GM19035 (cell line): ENCODE data around the gene ZNF680.
"Not testable (repeated sequence)": the region's sequence is repeated elsewhere in the genome, so short reads cannot be mapped to it uniquely, and the experiment has no call there.

Experiments used
- ATAC-seq: cut with Tn5 transposase; IDR thresholded peaks from one replicate; pipeline ENCODE4 v1.9.1; 2021; ENCODE audit not compliant: unreplicated experiment

The ZNF680 gene

DNA sequence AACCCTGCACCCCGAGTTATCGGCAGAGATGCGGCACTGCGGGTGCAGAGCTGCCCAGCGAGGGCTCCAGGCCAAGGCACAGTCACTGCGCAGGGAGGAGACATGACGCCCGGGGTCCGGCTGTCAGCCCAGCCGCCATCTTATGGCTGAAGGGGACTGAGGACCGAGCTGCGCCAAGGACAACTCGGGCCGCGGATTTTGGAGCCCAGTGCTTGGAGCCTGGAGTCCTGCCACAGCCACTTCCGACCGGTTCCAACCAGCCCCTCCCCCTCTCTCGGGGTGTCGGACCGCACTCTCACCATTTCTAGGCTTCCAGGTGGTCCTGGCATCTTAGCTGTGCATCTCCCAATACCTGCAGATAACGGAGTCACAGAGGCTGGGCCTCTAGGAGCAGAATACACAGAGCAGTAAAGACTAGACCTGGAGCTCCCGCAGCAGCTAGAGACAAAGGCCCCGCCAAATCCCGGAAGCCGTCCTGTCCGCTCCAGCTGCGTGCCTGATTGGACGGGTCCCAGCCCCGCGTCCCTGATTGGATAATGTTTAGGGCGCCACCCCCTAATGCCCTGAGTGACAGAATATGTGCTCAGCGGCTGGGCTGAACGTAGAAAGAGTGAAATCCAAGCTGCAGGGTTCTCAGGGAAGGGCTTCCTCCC lies at the start of gene ZNF680:
ZNF680 (minus strand) TSS at position 446 of the 653 bp plus-strand sequence; CDS start at position 329, 117 bp downstream.
- ATAC-seq, result peak; percentile 99

DNA sequence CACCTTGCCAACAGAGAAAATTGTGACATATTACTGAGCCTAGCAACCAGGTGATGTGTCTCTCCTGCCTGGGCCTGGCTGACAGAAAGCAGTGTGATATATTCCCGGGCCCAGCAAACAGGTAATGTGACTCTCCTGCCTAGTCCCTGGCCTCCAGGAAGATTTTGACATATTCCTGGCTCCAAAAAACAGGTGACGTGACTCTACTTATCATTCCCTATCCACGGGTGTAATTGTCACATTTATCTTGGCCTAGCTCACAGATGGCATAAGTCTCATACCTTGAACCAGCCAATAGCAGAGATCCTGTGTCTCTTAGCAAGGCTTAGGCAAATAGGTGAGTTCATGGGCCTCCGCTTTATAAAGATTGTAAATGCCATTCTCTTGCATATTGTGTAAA lies 49.6 kb upstream of the ZNF680 start:
- no peak for ATAC-seq

DNA sequence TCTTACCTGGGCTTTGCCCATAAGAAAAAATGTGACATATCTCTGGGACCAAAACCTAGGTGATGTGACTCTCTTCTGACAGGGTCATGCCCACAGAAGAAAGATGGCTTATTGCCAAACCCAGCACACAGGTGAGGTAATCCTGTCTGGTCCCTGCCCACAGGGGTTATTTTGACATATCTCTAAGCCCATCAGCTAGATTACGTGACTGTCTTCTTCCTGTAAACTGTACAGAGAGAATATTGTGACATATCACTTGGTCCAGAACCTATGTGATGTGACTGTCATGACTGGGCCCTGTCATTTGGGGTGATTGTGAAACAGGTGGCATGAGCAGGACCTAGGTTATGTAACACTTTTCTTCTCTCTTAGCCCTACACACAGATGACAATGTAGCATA lies 48.8 kb upstream of the ZNF680 start:
- ATAC-seq, result no peak

DNA sequence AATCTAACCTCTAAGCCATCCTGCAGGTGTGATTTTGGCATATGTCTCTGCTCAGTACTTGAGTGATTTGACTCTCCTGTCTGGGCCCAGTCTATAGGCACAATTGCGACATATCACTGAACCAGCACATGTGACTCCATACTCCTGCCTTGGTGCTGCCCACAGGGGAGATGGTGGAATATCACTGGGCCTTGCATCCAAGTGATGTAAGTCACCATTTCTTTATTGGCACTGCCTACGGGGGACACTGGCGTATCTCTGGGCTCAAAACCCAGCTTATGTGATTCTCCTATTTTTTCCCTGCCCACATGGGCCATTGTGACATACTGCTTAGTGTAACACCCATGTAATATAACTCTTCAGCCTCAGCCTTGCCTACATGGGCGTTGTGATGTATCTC lies 48.1 kb upstream of the ZNF680 start:
- ATAC-seq, result no peak

DNA sequence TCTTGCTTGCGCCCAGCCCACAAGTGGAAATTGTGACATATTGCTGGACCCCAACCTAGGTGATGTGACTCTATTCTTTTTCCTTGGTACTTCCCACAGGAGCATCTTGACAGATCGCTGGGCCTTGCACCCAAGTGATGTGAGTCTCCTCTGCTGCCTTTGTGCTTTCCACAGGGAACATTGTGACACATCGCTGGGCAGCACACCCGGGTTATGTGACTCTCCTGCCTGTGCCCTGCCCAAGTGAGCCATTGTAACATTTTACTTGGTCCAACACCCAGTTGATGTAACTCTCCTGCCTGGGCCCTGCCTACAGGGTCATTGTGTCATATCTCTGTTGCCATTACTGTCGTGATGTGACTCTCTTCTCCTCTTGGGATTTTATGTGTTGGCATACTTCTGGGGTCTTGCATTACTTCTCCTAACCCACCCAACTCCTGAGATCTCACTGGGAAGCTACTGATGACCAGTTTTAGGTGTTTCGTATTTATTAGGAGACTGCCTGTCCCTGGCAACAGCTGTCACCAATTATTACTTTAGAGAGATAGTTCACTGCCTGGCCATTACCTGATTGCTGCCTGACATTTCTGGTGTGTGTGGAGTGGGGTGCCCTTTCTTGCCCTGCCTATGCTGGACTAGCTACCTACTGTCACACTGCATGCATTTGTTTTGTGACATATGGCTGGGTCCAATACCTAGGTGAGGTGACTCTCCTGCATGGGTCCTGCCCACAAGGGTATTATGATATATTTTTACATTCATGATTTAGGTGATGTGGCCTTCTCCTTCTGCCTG lies 45.4 kb upstream of the ZNF680 start:
- no peak for ATAC-seq

DNA sequence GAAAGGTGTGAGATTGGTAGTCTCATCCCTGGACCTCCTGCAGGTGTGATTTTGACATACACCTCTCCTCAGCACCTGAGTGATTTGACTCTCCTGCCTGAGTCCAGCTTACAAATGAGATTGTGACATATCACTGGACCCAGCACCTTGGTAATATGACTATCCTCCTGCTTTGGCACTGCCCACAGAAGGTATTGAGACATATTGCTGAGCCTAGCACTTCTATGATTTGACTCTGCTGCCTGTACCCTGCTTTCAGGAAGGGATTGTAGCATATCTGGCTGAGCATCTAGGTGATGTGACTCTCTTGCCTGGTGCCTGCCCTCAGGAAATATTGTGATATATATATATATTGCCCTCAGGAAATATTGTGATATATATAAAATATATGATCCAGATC lies 43.5 kb upstream of the ZNF680 start:
- ATAC-seq, result no peak

DNA sequence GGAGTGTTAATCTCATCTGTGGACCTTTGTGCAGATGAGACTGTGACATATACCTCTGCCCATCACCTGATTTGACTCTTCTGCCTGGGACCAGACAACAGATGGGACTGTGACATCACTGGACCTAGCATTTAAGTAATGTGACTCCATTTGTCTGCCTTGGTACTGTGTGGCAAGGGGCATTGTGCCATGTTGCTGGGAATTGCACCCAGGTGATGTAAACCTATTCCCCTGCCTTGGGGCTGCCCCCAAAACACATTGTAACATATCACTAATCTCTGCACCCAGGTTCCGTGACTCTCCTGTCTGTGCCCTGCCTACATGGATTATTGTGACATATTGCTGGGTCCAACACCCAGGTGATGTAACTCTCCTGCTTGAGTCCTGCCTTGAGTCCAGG lies 40.4 kb upstream of the ZNF680 start:
- ATAC-seq, result no peak

DNA sequence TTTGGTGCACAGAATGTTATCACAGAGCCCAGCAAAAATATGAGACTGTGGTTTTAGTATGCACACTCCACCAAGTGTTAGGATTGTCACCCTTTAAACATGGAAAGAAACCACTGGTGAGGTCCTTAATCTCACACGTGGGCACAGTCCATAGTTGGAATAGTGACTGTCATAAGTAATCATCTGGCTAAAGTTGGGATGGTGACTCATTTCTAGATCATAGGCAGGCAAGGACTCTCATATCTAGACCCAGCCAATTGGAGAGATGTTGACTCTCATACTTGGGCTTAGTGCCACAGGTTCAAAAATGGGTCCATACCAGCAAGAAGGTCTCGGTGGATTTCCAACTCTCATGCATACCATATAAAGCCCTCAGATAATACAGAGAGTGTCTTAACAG lies 39.6 kb upstream of the ZNF680 start:
- ATAC-seq, result no peak

DNA sequence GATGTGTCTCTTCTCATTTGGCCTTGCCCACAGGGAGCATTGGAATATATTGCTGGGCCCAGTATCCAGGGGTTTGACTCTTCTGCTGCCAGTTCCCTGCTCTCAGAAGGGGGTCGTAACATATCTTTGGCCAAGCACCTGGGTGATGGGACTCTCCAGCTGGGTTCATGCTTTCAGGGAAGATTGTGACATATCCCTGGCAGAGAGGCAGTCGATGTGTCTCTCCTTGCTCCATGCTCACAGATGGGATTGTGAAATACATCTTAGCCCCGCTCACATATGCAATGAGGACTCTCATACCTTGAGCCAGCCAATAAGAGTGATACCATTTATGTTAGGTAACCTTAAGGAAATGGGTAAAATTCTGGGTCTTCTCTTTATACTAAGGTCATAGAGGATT lies 39.2 kb upstream of the ZNF680 start:
- ATAC-seq, result no peak

DNA sequence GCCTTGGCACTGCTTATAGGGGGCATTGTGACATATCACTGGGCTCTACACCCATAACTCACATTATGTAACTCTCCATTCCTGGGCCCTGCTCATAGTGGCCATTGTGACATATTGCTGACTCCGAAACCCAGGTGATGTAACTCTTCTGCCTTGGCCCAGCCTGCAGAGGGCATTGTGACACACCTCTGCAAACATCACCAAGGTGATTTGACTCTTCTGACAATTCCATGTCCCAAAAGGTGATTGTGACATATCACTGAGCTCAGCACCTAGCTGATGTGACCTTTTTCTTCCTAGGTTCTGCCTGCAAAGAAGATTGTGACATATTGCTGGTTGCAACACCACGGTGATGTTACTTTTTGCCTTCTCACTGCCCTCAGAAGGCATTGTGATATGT lies 36.5 kb upstream of the ZNF680 start:
- no peak for ATAC-seq

DNA sequence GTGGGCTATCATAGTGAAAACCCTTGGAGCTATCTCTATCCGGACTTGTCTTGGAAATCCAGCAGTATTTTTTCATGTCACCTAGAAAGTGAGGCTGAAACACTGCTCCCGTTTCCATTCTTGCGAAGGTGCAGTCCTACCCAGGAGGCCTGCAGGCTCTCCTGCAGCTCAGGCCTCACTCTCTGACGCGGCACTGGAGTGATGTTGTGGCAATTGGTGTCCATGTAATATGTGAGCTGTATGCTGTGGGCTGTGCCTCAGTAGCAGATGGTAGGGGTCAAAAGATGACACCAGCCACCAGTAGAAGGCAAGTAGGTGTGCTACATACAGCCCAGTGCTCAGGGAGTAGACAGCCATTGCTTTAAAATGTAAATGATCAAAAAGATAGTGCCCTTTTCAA lies 28.1 kb upstream of the ZNF680 start:
- no peak for ATAC-seq

DNA sequence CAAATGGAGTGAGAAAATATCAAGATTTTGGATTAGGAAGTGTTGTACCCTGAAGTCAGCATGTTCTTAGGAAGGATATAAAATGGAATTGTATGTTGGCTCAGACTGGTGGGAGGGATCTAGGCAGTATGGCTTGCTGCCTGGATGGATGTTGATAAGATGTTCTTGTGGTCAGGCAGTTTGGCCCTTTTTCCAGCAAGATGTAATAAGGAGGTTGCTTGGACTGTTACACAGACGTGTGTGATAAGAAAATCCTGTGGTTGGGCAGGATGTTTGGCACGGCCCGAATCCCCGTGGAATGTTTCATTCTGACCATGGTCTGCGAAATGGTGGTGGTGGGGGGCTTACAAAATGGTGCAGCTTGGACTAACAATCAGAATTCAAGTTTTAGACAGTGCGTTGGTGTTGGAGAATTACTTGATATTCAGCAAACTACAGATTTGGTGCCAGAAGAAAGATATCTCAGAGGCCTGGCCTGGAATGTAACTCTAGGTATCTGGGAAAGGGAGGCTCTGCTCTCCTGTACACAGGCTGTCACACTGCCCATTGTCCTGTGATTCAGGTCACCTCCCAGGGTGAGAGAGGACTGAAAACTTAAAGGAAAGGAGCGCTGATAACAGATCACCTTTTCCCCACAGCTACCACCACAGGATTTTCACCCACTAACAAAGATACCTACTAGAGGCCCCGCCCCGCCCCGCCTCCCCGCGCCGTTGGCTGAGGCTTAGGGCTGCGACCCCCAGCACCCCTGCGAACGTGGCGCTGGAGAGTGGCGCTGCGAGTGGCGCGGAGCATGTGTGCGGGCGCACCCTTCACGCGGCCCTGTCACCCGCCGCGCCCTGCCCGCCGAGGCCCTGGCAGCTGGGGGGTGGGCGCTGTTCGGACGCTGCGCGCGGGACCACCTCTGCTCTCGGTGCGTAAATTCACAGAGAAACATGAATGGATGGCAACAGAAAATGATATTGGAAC lies 19.3 kb upstream of the ZNF680 start:
- no peak for ATAC-seq

DNA sequence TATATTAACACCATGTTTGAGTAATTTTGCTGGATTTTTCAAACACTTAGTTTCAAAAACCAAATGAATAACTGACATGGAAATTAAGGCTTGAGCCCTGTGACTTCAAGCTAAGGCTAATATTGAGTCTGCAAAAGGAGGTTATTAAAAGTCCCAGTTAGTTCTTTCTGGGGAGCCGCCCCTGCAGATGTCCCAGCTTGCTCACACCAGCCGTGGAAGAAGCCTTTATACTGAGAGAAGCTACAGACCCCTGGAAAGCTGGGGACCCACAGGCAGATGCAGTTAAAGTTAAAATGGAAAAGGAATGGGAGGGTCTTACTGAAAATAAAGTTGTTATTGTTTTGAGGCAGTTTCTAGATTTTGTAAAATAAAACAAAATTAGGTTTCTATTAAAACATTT lies 18.5 kb upstream of the ZNF680 start:
- no peak for ATAC-seq

DNA sequence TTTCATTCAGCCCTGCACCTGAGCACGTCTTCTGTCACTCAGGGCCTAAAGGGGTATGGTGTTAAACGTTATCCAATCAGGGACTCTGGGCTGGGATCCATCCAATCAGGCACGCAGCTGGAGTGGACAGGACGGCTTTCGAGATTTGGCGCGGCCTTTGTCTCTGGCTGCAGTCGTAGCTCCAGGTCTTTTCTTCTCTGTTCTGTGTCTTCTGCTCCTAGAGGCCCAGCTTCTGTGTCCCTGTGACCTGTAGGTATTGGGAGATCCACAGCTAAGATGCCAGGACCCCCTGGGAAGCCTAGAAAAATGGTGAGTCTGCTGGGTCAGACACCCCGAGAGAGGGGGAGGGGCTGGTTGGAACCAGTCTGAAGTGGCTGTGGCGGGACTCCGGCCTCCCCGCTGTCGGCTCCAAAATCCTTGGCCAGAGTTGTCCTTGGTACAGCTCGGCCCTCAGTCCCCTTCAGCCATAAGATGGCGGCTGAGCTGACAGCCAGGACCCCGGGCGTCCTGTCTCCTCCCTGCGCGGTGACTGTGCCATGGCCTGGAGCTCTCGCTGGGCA lies 11.7 kb upstream of the ZNF680 start:
- ATAC-seq, result no peak

DNA sequence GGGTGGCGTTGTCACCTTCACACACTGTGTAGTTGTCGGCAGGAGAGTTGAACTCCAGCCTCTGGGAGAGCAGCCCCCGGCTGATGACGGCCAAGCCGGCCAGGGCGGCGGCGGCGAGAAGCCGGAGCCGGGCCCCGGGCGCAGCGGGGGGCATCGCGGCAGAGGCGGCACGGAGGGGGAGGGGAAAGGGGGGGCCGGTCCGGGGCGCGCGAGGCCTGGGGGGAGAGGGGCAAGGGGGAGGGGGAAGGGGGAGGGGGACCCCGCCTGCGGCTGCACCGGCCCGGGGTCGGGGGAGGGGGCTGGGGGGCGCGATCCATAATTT lies 7.4 kb upstream of the ZNF680 start:
- ATAC-seq, result not testable (repeated sequence)

DNA sequence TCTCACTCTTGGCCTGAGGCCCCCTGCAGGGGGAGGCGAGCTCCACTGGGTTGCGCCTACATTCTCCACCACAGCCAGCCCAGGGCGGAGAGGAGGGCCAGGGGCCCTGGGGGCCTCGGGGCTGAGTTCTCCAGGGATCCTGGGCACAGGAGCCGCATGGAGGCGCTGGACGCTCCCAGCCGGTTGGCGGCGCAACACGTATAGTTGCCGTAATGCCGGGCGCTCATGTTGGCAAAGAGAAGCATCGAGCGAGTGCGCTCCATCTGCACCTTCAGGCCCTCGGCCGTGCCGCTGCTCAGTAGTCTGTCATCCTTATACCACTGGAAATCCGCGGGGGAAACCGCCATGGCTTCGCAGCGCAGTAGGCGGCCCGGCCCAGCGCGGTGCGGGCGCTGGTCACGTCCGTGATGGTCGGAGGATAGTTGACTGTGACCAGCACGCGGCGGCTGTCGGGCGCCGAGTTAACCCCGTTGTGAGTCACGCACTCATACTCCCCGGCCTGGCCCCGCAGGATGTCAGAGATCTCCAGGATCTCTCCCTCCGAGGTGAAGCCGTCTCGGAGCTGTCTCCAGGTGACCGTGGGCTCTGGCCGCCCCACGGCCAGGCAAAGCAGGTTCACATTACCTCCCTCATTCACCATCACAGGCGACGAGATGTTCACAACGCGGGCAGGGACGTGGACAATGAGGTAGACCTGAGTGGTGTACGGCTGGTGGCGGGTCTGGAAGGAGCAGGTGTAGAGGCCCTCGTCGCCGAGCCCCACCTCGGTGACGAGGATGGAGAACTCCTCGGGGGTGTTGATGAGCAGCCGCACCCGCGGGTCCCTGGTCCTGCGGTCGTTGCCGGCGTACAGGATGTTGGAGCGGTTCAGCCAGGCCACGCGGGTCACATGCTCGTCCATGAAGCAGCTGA lies 6.8 kb upstream of the ZNF680 start:
- ATAC-seq, result not testable (repeated sequence)

DNA sequence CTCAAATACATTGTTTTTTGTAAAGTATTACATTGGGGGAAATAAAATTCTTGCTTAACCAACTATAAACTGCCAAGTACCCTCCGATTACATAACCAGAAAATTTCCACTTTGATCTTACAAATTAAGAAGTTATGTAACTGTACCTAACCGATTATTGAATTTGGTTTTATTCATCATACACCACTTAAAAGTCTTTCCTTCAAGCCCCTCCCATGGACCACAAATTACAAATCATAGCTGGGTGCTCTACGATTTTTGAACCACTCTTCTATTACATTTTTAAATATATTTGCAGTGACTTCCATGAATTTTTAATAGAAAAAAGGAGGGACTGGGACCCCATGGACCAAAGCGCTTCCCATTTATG lies 630 bp downstream of the ZNF680 start:
- no peak for ATAC-seq

DNA sequence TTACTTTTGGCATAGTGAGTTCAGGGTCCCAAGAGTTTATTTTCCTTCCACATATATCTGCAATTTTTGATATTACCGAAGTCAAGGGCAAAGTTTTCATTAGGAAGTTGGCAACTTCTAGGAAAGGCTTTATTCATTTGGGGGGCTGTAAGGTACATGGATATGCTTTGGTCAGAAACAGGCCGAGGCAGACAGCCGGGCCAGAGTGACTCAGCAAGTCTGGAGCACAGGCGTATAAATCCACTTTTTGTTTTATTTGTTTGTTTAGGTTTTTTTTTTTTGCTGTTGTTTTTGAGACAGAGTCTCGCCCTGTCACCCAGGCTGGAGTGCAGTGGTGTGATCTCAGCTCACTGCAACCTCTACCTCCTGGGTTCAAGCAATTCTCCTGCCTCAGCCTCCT lies 3.7 kb downstream of the ZNF680 start:
- no peak for ATAC-seq

DNA sequence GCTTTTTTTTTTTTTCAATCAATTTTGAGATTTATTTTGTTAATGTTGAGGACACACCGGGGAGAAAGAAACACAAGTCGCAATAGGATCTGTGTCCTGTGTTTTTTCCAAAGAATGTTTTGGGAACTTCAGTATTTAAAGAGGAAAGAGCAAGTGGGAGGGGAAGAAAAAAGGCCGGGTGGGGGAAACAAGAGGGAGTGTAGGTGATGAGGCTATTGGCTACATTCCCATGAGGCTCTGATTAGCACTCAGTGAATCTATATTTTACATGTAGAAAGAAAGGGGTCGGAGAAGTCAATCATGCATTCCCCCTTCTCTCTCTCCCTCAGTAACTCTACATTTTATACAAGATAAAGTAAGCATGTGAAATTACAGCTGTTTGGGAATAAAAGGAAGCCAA lies 4.1 kb downstream of the ZNF680 start:
- ATAC-seq, result no peak

DNA sequence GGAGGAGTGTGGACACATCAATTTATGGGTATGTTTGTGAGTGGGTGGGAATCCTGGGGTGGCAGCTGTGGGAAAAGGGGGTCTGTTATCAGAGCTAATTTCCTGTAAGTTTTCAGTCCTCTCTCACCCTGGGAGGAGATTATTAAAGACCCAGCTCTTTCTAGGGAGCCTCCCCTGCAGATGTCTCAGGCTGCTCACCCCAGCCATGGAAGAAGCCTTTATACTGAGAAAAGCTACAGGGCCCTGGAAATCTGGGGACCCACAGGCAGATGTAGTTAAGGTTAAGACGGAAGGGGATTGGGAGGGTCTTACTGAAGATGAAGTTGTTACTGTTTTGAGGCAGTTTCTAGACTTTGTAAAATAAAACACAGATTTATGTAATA lies 4.6 kb downstream of the ZNF680 start:
- ATAC-seq, result no peak
